Measurements from ENCODE around the gene ATG14. TPM values are rescaled to one million over a fixed set of nuclear protein-coding genes. Genes with fewer than 3 reads are reported as not detected.
A peak's percentile ranks its signal among the peaks of the same experiment; 100 is the strongest.

The ATG14 gene
- total RNA-seq, 1 donor: 11.6 TPM

- TF ChIP-seq CTCF (IDR thresholded peaks at IDR 0.05; ENCODE audit: insufficient read depth, low read length): no peak
- no peak overlapping the region for H3K4me3 ChIP-seq (ENCODE audit: low read depth, low read length)
- DNase-seq (ENCODE audit: low read depth): peak; percentile 20
These were observed 37.6 kb downstream of the ATG14 start for GRCh38 chr14:55373784-55374705.

- no peak overlapping the region for H3K4me3 ChIP-seq (ENCODE audit: low read depth, low read length)
- no peak for TF ChIP-seq CTCF (IDR thresholded peaks at IDR 0.05; ENCODE audit: insufficient read depth, low read length)
- DNase-seq (ENCODE audit: low read depth): no peak
These were observed 38.8 kb downstream of the ATG14 start for GRCh38 chr14:55372825-55373224.

- H3K4me3 ChIP-seq (ENCODE audit: low read depth, low read length): no peak overlapping the region
- no peak for DNase-seq (ENCODE audit: low read depth)
- TF ChIP-seq CTCF (IDR thresholded peaks at IDR 0.05; ENCODE audit: insufficient read depth, low read length): no peak
These were observed 39.2 kb downstream of the ATG14 start for GRCh38 chr14:55372423-55372822.

GRCh38 chr14:55370883-55371455 lies 40.7 kb downstream of the ATG14 start:
- no peak overlapping the region for H3K4me3 ChIP-seq (ENCODE audit: low read depth, low read length)
- no peak for DNase-seq (ENCODE audit: low read depth)
- TF ChIP-seq CTCF (IDR thresholded peaks at IDR 0.05; ENCODE audit: insufficient read depth, low read length): no peak

- DNase-seq (ENCODE audit: low read depth): peak; percentile 36
- no peak overlapping the region for H3K4me3 ChIP-seq (ENCODE audit: low read depth, low read length)
- TF ChIP-seq CTCF (IDR thresholded peaks at IDR 0.05; ENCODE audit: insufficient read depth, low read length): no peak
These were observed 45.4 kb downstream of the ATG14 start for GRCh38 chr14:55366271-55366670.

GRCh38 chr14:55361190-55361589 lies 50.4 kb downstream of the ATG14 start:
- no peak for TF ChIP-seq CTCF (IDR thresholded peaks at IDR 0.05; ENCODE audit: insufficient read depth, low read length)
- DNase-seq (ENCODE audit: low read depth): no peak
- H3K4me3 ChIP-seq (ENCODE audit: low read depth, low read length): no peak overlapping the region

Measured in fibroblast of the aortic adventitia (primary cell).